Activated naive CD4-positive, alpha-beta T cell treated with anti-CD3 and anti-CD28 coated beads, Interleukin-2, amount 50 U/mL, for 72 hours (primary cell): ENCODE data around the gene MGAT4A. TPM values are rescaled to one million over a fixed set of nuclear protein-coding genes. Genes with fewer than 3 reads are reported as not detected.

Experiments used
- ATAC-seq, 2 donors: fragments of 150-1000 bp; cut with Tn5 transposase; 2 replicates each; pipeline ENCODE4 v1.10.0; 2021; ENCODE audit warnings: mild to moderate bottlenecking in 2 of 2, moderate library complexity in 2 of 2
- DNase-seq, 2 donors: peaks; one replicate each; pipeline ENCODE4 v3.0.0; 2021 to 2022; ENCODE audit warnings: low spot score in 2 of 2
- H3K27ac Mint-ChIP-seq, 2 donors: one replicate each; pipeline ENCODE4 v1.8.0; 2022; ENCODE audit warnings: mild to moderate bottlenecking in 2 of 2, mixed read lengths in 2 of 2
- H3K36me3 Mint-ChIP-seq, 2 donors: one replicate each; pipeline ENCODE4 v1.8.0; 2022; ENCODE audit warnings: mixed read lengths in 2 of 2
- H3K9me3 Mint-ChIP-seq, 2 donors: one replicate each; pipeline ENCODE4 v1.8.0; 2022; ENCODE audit warnings: mixed read lengths in 2 of 2
- total RNA-seq, 2 donors: library from RNA; stranded (reverse); gene quantifications; one replicate each; pipeline ENCODE4 v1.2.3, GENCODE V29; 2022

Gene MGAT4A
- total RNA-seq, 2 donors from 2014 or later, result 59.1 to 95.6 TPM

GRCh38 chr2:98702858-98703620 is 27.9 kb downstream of the MGAT4A start:
- Mint-ChIP-seq H3K36me3 (peaks cover 0 to 24% of the 10 kb centered on the region in 2 donors), H3K9me3 (peaks cover 0 to 7% of the 10 kb centered on the region in 2 donors), H3K27ac (peak overlapping the region; percentile 74 to 77)
- ATAC-seq, result no peak
- DNase-seq, result no peak

GRCh38 chr2:98702127-98702802 is 28.7 kb downstream of the MGAT4A start:
- H3K9me3 Mint-ChIP-seq, result peaks cover 0 to 7% of the 10 kb centered on the region in 2 donors
- ATAC-seq, result no peak

GRCh38 chr2:98701230-98701629 is 29.7 kb downstream of the MGAT4A start:
- Mint-ChIP-seq H3K9me3 (peaks cover 0 to 7% of the 10 kb centered on the region in 2 donors), H3K36me3 (peaks cover 0 to 27% of the 10 kb centered on the region in 2 donors), H3K27ac (peak overlapping the region in 1 of 2 donors; percentile 74)
- ATAC-seq (no peak), DNase-seq (no peak)

More at GRCh38 chr2:98702127-98702802, 28.7 kb downstream of the MGAT4A start:
- DNase-seq, result no peak
- Mint-ChIP-seq H3K36me3 (peaks cover 0 to 24% of the 10 kb centered on the region in 2 donors), H3K27ac (peak overlapping the region; percentile 74 to 77)

GRCh38 chr2:98698896-98699295 is 32.0 kb downstream of the MGAT4A start:
- peaks cover 0 to 42% of the 10 kb centered on the region in 2 donors for H3K36me3 Mint-ChIP-seq
- ATAC-seq (no peak), DNase-seq (no peak)
- peaks cover 0 to 7% of the 10 kb centered on the region in 2 donors for H3K9me3 Mint-ChIP-seq
- peak overlapping the region in 1 of 2 donors; percentile 5 for H3K27ac Mint-ChIP-seq

GRCh38 chr2:98697651-98698337 is 33.1 kb downstream of the MGAT4A start:
- no peak for ATAC-seq
- Mint-ChIP-seq H3K36me3 (peaks cover 0 to 47% of the 10 kb centered on the region in 2 donors), H3K9me3 (peaks cover 0 to 7% of the 10 kb centered on the region in 2 donors), H3K27ac (no peak overlapping the region)
- DNase-seq, result no peak

- Mint-ChIP-seq H3K9me3 (peaks cover 0 to 7% of the 10 kb centered on the region in 2 donors), H3K36me3 (peaks cover 0 to 43% of the 10 kb centered on the region in 2 donors), H3K27ac (peak overlapping the region in 1 of 2 donors; percentile 75)
- DNase-seq (no peak), ATAC-seq (no peak)
Measured at GRCh38 chr2:98696200-98696599, 34.7 kb downstream of the MGAT4A start.

GRCh38 chr2:98695255-98695654 is 35.7 kb downstream of the MGAT4A start:
- peaks cover 0 to 52% of the 10 kb centered on the region in 2 donors for H3K36me3 Mint-ChIP-seq
- ATAC-seq (no peak), DNase-seq (no peak)

GRCh38 chr2:98693477-98693876 is 37.5 kb downstream of the MGAT4A start:
- H3K27ac Mint-ChIP-seq, result peak overlapping the region; percentile 74 to 85

More at GRCh38 chr2:98695255-98695654, 35.7 kb downstream of the MGAT4A start:
- H3K9me3 Mint-ChIP-seq, result peaks cover 0 to 7% of the 10 kb centered on the region in 2 donors
- peak overlapping the region in 1 of 2 donors; percentile 62 for H3K27ac Mint-ChIP-seq

GRCh38 chr2:98692090-98693054 is 38.6 kb downstream of the MGAT4A start:
- no peak for DNase-seq
- peak overlapping the region; percentile 74 to 85 for H3K27ac Mint-ChIP-seq
- peak; percentile 72 to 90 for ATAC-seq
- peaks cover 0 to 51% of the 10 kb centered on the region in 2 donors for H3K36me3 Mint-ChIP-seq
- H3K9me3 Mint-ChIP-seq, result no peaks in the 10 kb centered on the region

More at GRCh38 chr2:98693477-98693876, 37.5 kb downstream of the MGAT4A start:
- peaks cover 0 to 2% of the 10 kb centered on the region in 2 donors for H3K9me3 Mint-ChIP-seq
- peak in 1 of 2 donors; percentile 36 for DNase-seq
- peak; percentile 53 to 60 for ATAC-seq
- peaks cover 0 to 55% of the 10 kb centered on the region in 2 donors for H3K36me3 Mint-ChIP-seq

GRCh38 chr2:98691303-98691702 is 39.6 kb downstream of the MGAT4A start:
- peak overlapping the region; percentile 72 to 93 for H3K27ac Mint-ChIP-seq
- no peaks in the 10 kb centered on the region for H3K9me3 Mint-ChIP-seq
- no peak for DNase-seq
- peak; percentile 40 to 46 for ATAC-seq
- peaks cover 0 to 49% of the 10 kb centered on the region in 2 donors for H3K36me3 Mint-ChIP-seq

- no peak for DNase-seq
- Mint-ChIP-seq H3K36me3 (peaks cover 0 to 51% of the 10 kb centered on the region in 2 donors), H3K9me3 (peaks cover 0 to 4% of the 10 kb centered on the region in 2 donors), H3K27ac (no peak overlapping the region)
- ATAC-seq, result no peak
Measured at GRCh38 chr2:98685930-98686887, 44.7 kb downstream of the MGAT4A start.

- DNase-seq (no peak), ATAC-seq (no peak)
- H3K27ac Mint-ChIP-seq, result peak overlapping the region in 1 of 2 donors; percentile 53
- peaks cover 0 to 51% of the 10 kb centered on the region in 2 donors for H3K36me3 Mint-ChIP-seq
- H3K9me3 Mint-ChIP-seq, result peaks cover 0 to 8% of the 10 kb centered on the region in 2 donors
Measured at GRCh38 chr2:98683728-98684127, 47.2 kb downstream of the MGAT4A start.

- peaks cover 3 to 5% of the 10 kb centered on the region in 2 donors for H3K9me3 Mint-ChIP-seq
- H3K27ac Mint-ChIP-seq, result no peak overlapping the region
- DNase-seq, result no peak
- no peak for ATAC-seq
- H3K36me3 Mint-ChIP-seq, result peaks cover 19 to 70% of the 10 kb centered on the region in 2 donors
Measured at GRCh38 chr2:98676742-98677141, 54.2 kb downstream of the MGAT4A start.

- DNase-seq, result no peak
- Mint-ChIP-seq H3K27ac (peak overlapping the region in 1 of 2 donors; percentile 3), H3K9me3 (peaks cover 14 to 16% of the 10 kb centered on the region in 2 donors), H3K36me3 (peaks cover 34 to 70% of the 10 kb centered on the region in 2 donors)
- ATAC-seq, result peak in 1 of 2 donors; percentile 53
Measured at GRCh38 chr2:98674233-98674964, 56.5 kb downstream of the MGAT4A start.
